Loucy (cell line): Measurements from ENCODE around the gene CYP26B1.

ENCODE experiments used
- CTCF ChIP-seq: fragments of 200-600 bp; sonication (generic); conservative IDR thresholded peaks from 2 replicates; pipeline ENCODE4 v1.5.1; 2014; ENCODE audit warnings: mild to moderate bottlenecking, antibody characterized with exemption, low read length
- EZH2phosphoT487 ChIP-seq: fragments of 200-600 bp; IDR thresholded peaks from 2 replicates; pipeline ENCODE4 v1.6.1; 2018; ENCODE audit warnings: antibody characterized with exemption, mild to moderate bottlenecking, moderate library complexity, borderline replicate concordance

- TF ChIP-seq CTCF (no peak), EZH2phosphoT487 (no peak)
These were observed 51.5 kb downstream of the CYP26B1 start for GRCh38 chr2:72096181-72096580.
